Panc1 (cell line): ENCODE results near the gene R3HDML. TPM values are rescaled to one million over a fixed set of nuclear protein-coding genes. Genes with fewer than 3 reads are reported as not detected.

Experiments used
- ATAC-seq: fragments of 200-7000 bp; cut with Tn5 transposase; 2 replicates; pipeline ENCODE4 v1.9.1; 2020; ENCODE audit warnings: mild to moderate bottlenecking, moderate library complexity
- BruUV-seq: library from RNA; stranded (reverse); fragments of 400-500 nt; replicated peaks from 2 replicates; lab custom pipeline; 2021; lab: Mats Ljungman, UMichigan
- CTCF ChIA-PET: fragments of 300-600 bp; sonication (Branson Sonifier 250); formaldehyde crosslinking; loops from one replicate; lab custom pipeline; 2022; ENCODE audit warnings: antibody characterized with exemption; lab: Charles Lee
- POLR2A ChIA-PET: fragments of 300-600 bp; sonication (Branson Sonifier 250); formaldehyde crosslinking; loops from one replicate; lab custom pipeline; 2022; ENCODE audit warnings: antibody characterized with exemption; lab: Charles Lee
- DNase-seq: peaks from one replicate; pipeline ENCODE4 v3.0.0-alpha.2; 2010; ENCODE audit warnings: low read depth, low spot score
- H3K27ac ChIP-seq: 2 replicates; pipeline ENCODE4 v1.5.1; 2011; ENCODE audit warnings: mild to moderate bottlenecking, low read length, inconsistent platforms
- H3K27me3 ChIP-seq: fragments of 200-500 bp; sonication (Bioruptor generic); 2 replicates; pipeline ENCODE4 v1.6.0; 2014; ENCODE audit warnings: low read length, inconsistent platforms; ENCODE audit not compliant: control insufficient read depth, insufficient read depth
- H3K36me3 ChIP-seq: fragments of 200-500 bp; sonication (Bioruptor generic); 2 replicates; pipeline ENCODE4 v1.5.1; 2014; ENCODE audit warnings: inconsistent platforms, mild to moderate bottlenecking, low read length, moderate library complexity; ENCODE audit not compliant: control insufficient read depth, insufficient read depth
- H3K4me1 ChIP-seq: 2 replicates; pipeline ENCODE4 v1.5.1; 2011; ENCODE audit warnings: inconsistent platforms, mild to moderate bottlenecking, low read length, moderate library complexity; ENCODE audit not compliant: control insufficient read depth, insufficient read depth
- H3K4me3 ChIP-seq, 2 experiments: 2 replicates each; pipeline ENCODE4 v1.5.1; 2011 to 2012; ENCODE audit warnings: low read depth in 2 of 2, low read length in 2 of 2, mild to moderate bottlenecking in 2 of 2, inconsistent platforms in 1 of 2, moderate library complexity in 1 of 2
- H3K9me3 ChIP-seq: fragments of 200-500 bp; sonication (Bioruptor generic); 2 replicates; pipeline ENCODE4 v1.5.1; 2014; ENCODE audit warnings: low read depth, mild to moderate bottlenecking, inconsistent platforms, low read length, moderate library complexity; ENCODE audit not compliant: control insufficient read depth, insufficient read depth
- CTCF ChIP-seq: fragments of 450-650 bp; IDR thresholded peaks from 2 replicates; pipeline ENCODE4 v1.5.1; 2017; ENCODE audit warnings: mild to moderate bottlenecking
- POLR2AphosphoS5 ChIP-seq: IDR thresholded peaks from 2 replicates; pipeline ENCODE4 v1.6.1; 2012; ENCODE audit warnings: mild to moderate bottlenecking, low read depth, low read length, moderate library complexity
- REST ChIP-seq, 2 experiments: IDR thresholded peaks; 2 replicates each; pipeline ENCODE4 v1.6.1; 2011 to 2012; ENCODE audit warnings: low read depth in 2 of 2, control low read depth in 1 of 2, low read length in 1 of 2, mild to moderate bottlenecking in 1 of 2, moderate library complexity in 1 of 2; ENCODE audit not compliant: insufficient read depth in 1 of 2
- SIN3A ChIP-seq: IDR thresholded peaks from 2 replicates; pipeline ENCODE4 v1.6.1; 2012; ENCODE audit warnings: low read depth, mild to moderate bottlenecking, low read length, moderate library complexity, borderline replicate concordance; ENCODE audit not compliant: insufficient read depth
- TCF7L2 ChIP-seq: IDR thresholded peaks from 2 replicates; pipeline ENCODE4 v1.6.1; 2011; ENCODE audit warnings: mild to moderate bottlenecking, low read depth, low read length, inconsistent platforms
- in situ Hi-C: cut with HindIII; loops from 2 replicates; pipeline ENCODE4 v1.10.0; 2016; ENCODE audit warnings: low sequenced_read_pairs, low pct_unique_long_range_greater_than_20kb
- intact Hi-C: fragments of 100-400 bp; cut with micrococcal nuclease; formaldehyde crosslinking; loops from one replicate; pipeline ENCODE4 v1.10.0; 2022; ENCODE audit not compliant: unreplicated experiment
- total RNA-seq: library from RNA; stranded (reverse); gene quantifications from one replicate; pipeline ENCODE4 v1.2.1, GENCODE V29; 2021; ENCODE audit not compliant: unreplicated experiment

Gene R3HDML
- total RNA-seq, 1 experiment from 2014 or later = not detected

DNA sequence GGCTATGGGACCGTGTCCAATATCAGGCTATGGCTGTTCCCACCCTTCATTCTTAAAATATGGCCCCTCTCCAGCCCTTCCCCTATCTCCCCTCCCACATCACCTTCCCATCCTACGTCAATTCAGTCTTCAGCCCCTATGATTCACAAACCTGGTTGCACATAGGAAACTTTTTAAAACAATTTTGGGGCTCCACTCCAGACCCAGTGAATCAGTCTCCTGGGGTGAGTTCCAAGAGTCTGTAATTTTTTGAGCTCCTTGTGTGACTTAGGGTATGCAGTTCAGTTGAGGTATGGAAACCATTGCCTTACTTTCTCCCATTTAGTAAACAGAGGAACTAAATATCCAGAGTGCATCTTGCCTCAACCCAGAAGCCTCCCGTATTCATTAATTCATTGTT lies 24.2 kb downstream of the R3HDML start:
- Histone ChIP-seq H3K4me3 (no peak overlapping the region), H3K27me3 (no peaks in the 10 kb centered on the region; the same call in 1 of the 2 replicates), H3K9me3 (no peaks in the 10 kb centered on the region), H3K4me1 (no peaks in the 10 kb centered on the region), H3K36me3 (no peaks in the 10 kb centered on the region), H3K27ac (no peak overlapping the region)
- TF ChIP-seq POLR2AphosphoS5 (no peak), CTCF (no peak), TCF7L2 (no peak), REST (IDR thresholded peaks at IDR 0.05; ENCODE audit: insufficient read depth in 1 of 2, low read depth in 2 of 2, low read length in 1 of 2) (no peak), SIN3A (no peak)
- CTCF ChIA-PET = no interaction called here
- DNase-seq = no peak
- in situ Hi-C loops (no loop called here), intact Hi-C loops (no loop called here)
- BruUV-seq = no TSS peak
- POLR2A ChIA-PET = interaction anchor here (0.5 kb wide), 1 partner anchor 228 kb away, joined by 6 read pairs; no protein-coding TSS in a partner anchor
- no peak for ATAC-seq

DNA sequence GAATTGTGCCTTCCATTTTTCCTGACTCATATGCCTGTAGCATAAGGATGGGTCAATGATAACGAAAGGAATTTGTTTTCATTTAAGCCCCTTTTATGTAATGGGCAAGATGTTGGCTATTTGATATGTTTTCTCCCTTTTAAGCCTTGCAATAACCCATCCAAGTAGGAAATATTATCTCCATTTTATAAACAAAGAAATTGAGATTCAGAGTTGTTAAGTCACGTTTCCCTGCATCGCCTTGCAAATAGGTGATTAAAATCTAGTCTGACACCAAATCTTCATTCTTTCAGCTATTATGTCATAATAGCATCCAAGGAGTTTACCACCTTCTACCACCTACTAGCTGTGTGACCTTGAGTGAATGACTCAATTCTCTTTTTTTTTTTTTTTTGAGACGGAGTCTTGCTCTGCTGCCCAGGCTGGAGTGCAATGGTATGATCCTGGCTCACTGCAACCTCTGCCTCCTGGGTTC lies 25.7 kb downstream of the R3HDML start:
- Histone ChIP-seq H3K4me1 (no peaks in the 10 kb centered on the region), H3K36me3 (no peaks in the 10 kb centered on the region), H3K4me3 (no peak overlapping the region), H3K27ac (no peak overlapping the region), H3K27me3 (no peaks in the 10 kb centered on the region), H3K9me3 (no peaks in the 10 kb centered on the region)
- ChIA-PET POLR2A (no interaction called here), CTCF (interaction anchor here (0.7 kb wide), 2 partner anchors 143 to 160 kb away, joined by 4 to 5 read pairs; no protein-coding TSS in a partner anchor)
- intact Hi-C loops (no loop called here), in situ Hi-C loops (no loop called here)
- BruUV-seq = no TSS peak
- DNase-seq = no peak
- no peak for ATAC-seq
- no peak for TF ChIP-seq POLR2AphosphoS5
- no peak for TF ChIP-seq CTCF
- TF ChIP-seq REST (IDR thresholded peaks at IDR 0.05; ENCODE audit: insufficient read depth in 1 of 2, low read depth in 2 of 2, low read length in 1 of 2) = no peak
- no peak for TF ChIP-seq SIN3A
- no peak for TF ChIP-seq TCF7L2
